HCT116 (cell line): Measurements from ENCODE around the gene ZMYND19. TPM values are rescaled to one million over a fixed set of nuclear protein-coding genes. Genes with fewer than 3 reads are reported as not detected.

Experiments used
- ATAC-seq: fragments of 200-7000 bp; cut with Tn5 transposase; 2 replicates; pipeline ENCODE4 v1.9.1; 2020; ENCODE audit warnings: mild to moderate bottlenecking, moderate library complexity
- BruUV-seq: library from RNA; stranded (reverse); fragments of 400-500 nt; replicated peaks from 2 replicates; lab custom pipeline; 2021; lab: Mats Ljungman, UMichigan
- CTCF ChIA-PET: fragments of 300-600 bp; sonication (Branson Sonifier 250); formaldehyde crosslinking; loops from one replicate; lab custom pipeline; 2021; ENCODE audit warnings: antibody characterized with exemption; lab: Charles Lee
- POLR2A ChIA-PET: fragments of 300-600, 350-600 bp; sonication (Branson Sonifier 250); formaldehyde crosslinking; loops from one replicate; lab custom pipeline; 2021; ENCODE audit warnings: antibody characterized with exemption; lab: Charles Lee
- RAD21 ChIA-PET, 2 experiments: fragments of 300-600 bp; sonication (Branson Sonifier 250); formaldehyde crosslinking; loops; one replicate each; lab custom pipeline; 2023; ENCODE audit warnings: low total read pairs in 2 of 2; ENCODE audit not compliant: uncharacterized antibody in 2 of 2, unreplicated experiment in 2 of 2, low non-redundant PET in 1 of 2; lab: Charles Lee
- DNase-seq: peaks from one replicate; pipeline ENCODE4 v3.0.0-alpha.2; 2010; ENCODE audit warnings: low read depth, low spot score
- H2AFZ ChIP-seq: fragments of 200-600 bp; shearing (Covaris generic), sonication (generic); 2 replicates; pipeline ENCODE4 v1.6.1; 2017; ENCODE audit warnings: low read depth, mixed run types, mixed read lengths, antibody characterized with exemption, low read length; ENCODE audit not compliant: poor library complexity, severe bottlenecking
- H3K27ac ChIP-seq: 2 replicates; pipeline ENCODE4 v1.5.1; 2012; ENCODE audit warnings: low read depth, low read length
- H3K27me3 ChIP-seq: fragments of 200-600 bp; sonication (generic); 2 replicates; pipeline ENCODE4 v1.6.1; 2016; ENCODE audit warnings: mixed run types, low read length, mixed read lengths; ENCODE audit not compliant: insufficient read depth
- H3K36me3 ChIP-seq, 2 experiments: fragments of 200-500 bp in 1 of 2; fragments of 200-600 bp in 1 of 2; sonication (Bioruptor generic) in 1 of 2; sonication (generic) in 1 of 2; 2 replicates each; pipeline versions ENCODE4 v1.5.1 to v1.6.1; 2014 to 2016; ENCODE audit warnings: low read length in 2 of 2, inconsistent platforms in 1 of 2, mixed read lengths in 1 of 2, mixed run types in 1 of 2; ENCODE audit not compliant: insufficient read depth in 2 of 2, control insufficient read depth in 1 of 2
- H3K4me1 ChIP-seq, 2 experiments: fragments of 200-600 bp in 1 of 2; sonication (generic) in 1 of 2; 2 replicates each; pipeline versions ENCODE4 v1.5.1 to v1.6.1; 2012 to 2017; ENCODE audit warnings: low read length in 2 of 2, inconsistent platforms in 1 of 2, mild to moderate bottlenecking in 1 of 2, mixed read lengths in 1 of 2, mixed run types in 1 of 2, moderate library complexity in 1 of 2; ENCODE audit not compliant: insufficient read depth in 2 of 2, control insufficient read depth in 1 of 2
- H3K4me2 ChIP-seq: fragments of 200-600 bp; sonication (generic); 2 replicates; pipeline ENCODE4 v1.6.1; 2017; ENCODE audit warnings: mixed run types, low read length, mixed read lengths
- H3K4me3 ChIP-seq, 2 experiments: fragments of 200-600 bp in 1 of 2; sonication (generic) in 1 of 2; replicated peaks in 1 of 2; 2 replicates each; pipeline ENCODE4 v1.5.1; 2011 to 2016; ENCODE audit warnings: low read length in 2 of 2, control low read depth in 1 of 2, low read depth in 1 of 2, mild to moderate bottlenecking in 1 of 2, mixed read lengths in 1 of 2, mixed run types in 1 of 2
- H3K79me2 ChIP-seq: fragments of 200-600 bp; sonication (generic); 2 replicates; pipeline ENCODE4 v1.6.1; 2017; ENCODE audit warnings: mild to moderate bottlenecking, mixed run types, low read length, moderate library complexity, mixed read lengths; ENCODE audit not compliant: insufficient read depth
- H3K9ac ChIP-seq: fragments of 200-600 bp; sonication (generic); 2 replicates; pipeline ENCODE4 v1.6.1; 2016; ENCODE audit warnings: low read length, mixed read lengths
- H3K9me2 ChIP-seq: fragments of 200-600 bp; sonication (generic), shearing (Covaris generic); 2 replicates; pipeline ENCODE4 v1.6.1; 2017; ENCODE audit warnings: mixed run types, mild to moderate bottlenecking, moderate library complexity; ENCODE audit not compliant: insufficient read depth
- H3K9me3 ChIP-seq, 2 experiments: fragments of 200-500 bp in 1 of 2; fragments of 200-600 bp in 1 of 2; sonication (Bioruptor generic) in 1 of 2; sonication (generic) in 1 of 2; 2 replicates each; pipeline ENCODE4 v1.6.1; 2014 to 2017; ENCODE audit warnings: low read length in 2 of 2, mixed read lengths in 2 of 2, inconsistent platforms in 1 of 2, low read depth in 1 of 2, mild to moderate bottlenecking in 1 of 2, mixed run types in 1 of 2, moderate library complexity in 1 of 2; ENCODE audit not compliant: control insufficient read depth in 1 of 2, insufficient read depth in 1 of 2
- H4K20me1 ChIP-seq: fragments of 200-600 bp; sonication (generic), shearing (Covaris generic); 2 replicates; pipeline ENCODE4 v1.6.1; 2017; ENCODE audit warnings: mixed run types, mild to moderate bottlenecking, moderate library complexity; ENCODE audit not compliant: insufficient read depth
- ATF3 ChIP-seq: IDR thresholded peaks from 2 replicates; pipeline ENCODE4 v1.6.1; 2012
- CEBPB ChIP-seq: IDR thresholded peaks from 2 replicates; pipeline ENCODE4 v1.6.1; 2012; ENCODE audit warnings: low read depth
- CTCF ChIP-seq, 3 experiments: fragments of 200-600 bp in 1 of 3; sonication (generic) in 1 of 3; IDR thresholded peaks in 2 of 3; conservative IDR thresholded peaks in 1 of 3; 2 replicates each; pipeline ENCODE4 v1.5.1; 2012 to 2017; ENCODE audit warnings: low read depth in 2 of 3, low read length in 2 of 3, antibody characterized with exemption in 1 of 3, borderline replicate concordance in 1 of 3, control low read depth in 1 of 3, mild to moderate bottlenecking in 1 of 3, mixed read lengths in 1 of 3, mixed run types in 1 of 3, moderate library complexity in 1 of 3; ENCODE audit not compliant: insufficient read depth in 1 of 3
- EGR1 ChIP-seq: IDR thresholded peaks from 2 replicates; pipeline ENCODE4 v1.6.1; 2012; ENCODE audit warnings: low read depth
- ELF1 ChIP-seq: IDR thresholded peaks from 2 replicates; pipeline ENCODE4 v1.6.1; 2012; ENCODE audit warnings: low read depth, borderline replicate concordance
- EZH2 ChIP-seq: fragments of 200-600 bp; sonication (generic); IDR thresholded peaks from 2 replicates; pipeline ENCODE4 v1.6.1; 2017; ENCODE audit warnings: antibody characterized with exemption, mixed run types
- EZH2phosphoT487 ChIP-seq: fragments of 200-600 bp; IDR thresholded peaks from 2 replicates; pipeline ENCODE4 v1.6.1; 2018; ENCODE audit warnings: antibody characterized with exemption, borderline replicate concordance
- MAX ChIP-seq: IDR thresholded peaks from 2 replicates; pipeline ENCODE4 v1.6.1; 2012
- POLR2A ChIP-seq: IDR thresholded peaks from 2 replicates; pipeline ENCODE4 v1.7.0; 2011; ENCODE audit warnings: borderline replicate concordance; ENCODE audit not compliant: insufficient read depth, insufficient read length; ENCODE audit errors: extremely low read depth
- POLR2AphosphoS5 ChIP-seq: IDR thresholded peaks from 2 replicates; pipeline ENCODE4 v1.6.1; 2011; ENCODE audit warnings: mild to moderate bottlenecking, low read depth, low read length, moderate library complexity
- RAD21 ChIP-seq: IDR thresholded peaks from 2 replicates; pipeline ENCODE4 v1.6.1; 2012; ENCODE audit warnings: low read depth, mild to moderate bottlenecking
- SIN3A ChIP-seq: IDR thresholded peaks from 2 replicates; pipeline ENCODE4 v1.6.1; 2012; ENCODE audit warnings: low read depth
- SP1 ChIP-seq: IDR thresholded peaks from 2 replicates; pipeline ENCODE4 v1.6.1; 2012; ENCODE audit warnings: low read depth
- SRF ChIP-seq: IDR thresholded peaks from 2 replicates; pipeline ENCODE4 v1.6.1; 2012; ENCODE audit warnings: low read depth
- TCF7L2 ChIP-seq: IDR thresholded peaks from 2 replicates; pipeline ENCODE4 v1.7.0; 2011; ENCODE audit warnings: borderline replicate concordance, inconsistent platforms; ENCODE audit not compliant: insufficient read depth, insufficient read length; ENCODE audit errors: extremely low read depth
- YY1 ChIP-seq: IDR thresholded peaks from 2 replicates; pipeline ENCODE4 v1.6.1; 2011; ENCODE audit warnings: low read length, low read depth, moderate library complexity, mild to moderate bottlenecking; ENCODE audit not compliant: insufficient replicate concordance; ENCODE audit errors: extremely low read depth
- ZBTB33 ChIP-seq: IDR thresholded peaks from 2 replicates; pipeline ENCODE4 v1.6.1; 2011; ENCODE audit warnings: mild to moderate bottlenecking, low read length, moderate library complexity; ENCODE audit not compliant: insufficient replicate concordance; ENCODE audit errors: extremely low read depth
- ZFX ChIP-seq: fragments of 450-650 bp; IDR thresholded peaks from 2 replicates; pipeline ENCODE4 v1.6.1; 2017
- ZNF274 ChIP-seq: fragments of 200-500 bp; sonication (Bioruptor generic); IDR thresholded peaks from 2 replicates; pipeline ENCODE4 v1.6.1; 2014; ENCODE audit warnings: mild to moderate bottlenecking, low read depth, low read length, inconsistent platforms
- intact Hi-C: fragments of 100-400 bp; cut with micrococcal nuclease; formaldehyde crosslinking; loops from 2 replicates; pipeline ENCODE4 v1.10.0; 2022
- total RNA-seq: library from RNA; stranded (reverse); gene quantifications from one replicate; pipeline ENCODE4 v1.2.1, GENCODE V29; 2021; ENCODE audit not compliant: unreplicated experiment

ZMYND19 gene
- total RNA-seq, 1 experiment from 2014 or later, result 57.4 TPM

GRCh38 chr9:137542486-137542885 is 47.8 kb downstream of the ZMYND19 start:
- H3K9me3 ChIP-seq, result peaks cover 0 to 11% of the 10 kb centered on the region in 2 experiments; a peak in 3 of 4 replicates
- intact Hi-C loops, result no loop called here
- DNase-seq (no peak), ATAC-seq (no peak)
- H3K27me3 ChIP-seq, result no peaks in the 10 kb centered on the region
- H3K4me1 ChIP-seq, result no peaks in the 10 kb centered on the region
- RAD21 ChIA-PET, result no interaction called here
- no peaks in the 10 kb centered on the region for H3K36me3 ChIP-seq
- no peak overlapping the region for H3K4me2 ChIP-seq
- H3K79me2 ChIP-seq, result no peaks in the 10 kb centered on the region
- H2AFZ ChIP-seq, result no peak overlapping the region
- no peak overlapping the region for H3K27ac ChIP-seq
- no TSS peak for BruUV-seq
- no peak overlapping the region for H3K9ac ChIP-seq
- H3K9me2 ChIP-seq, result no peaks in the 10 kb centered on the region
- POLR2A ChIA-PET, result no interaction called here
- CTCF ChIA-PET, result interaction anchor here (1.7 kb wide), 1 partner anchor 9 kb away, joined by 4 read pairs; the partner anchor contains the start of gene MRPL41
- TF ChIP-seq YY1 (no peak), ELF1 (no peak), ATF3 (no peak), EZH2phosphoT487 (no peak), TCF7L2 (no peak), EGR1 (no peak), SP1 (no peak), EZH2 (no peak), ZNF274 (no peak), POLR2AphosphoS5 (no peak), MAX (no peak), SIN3A (no peak), ZBTB33 (no peak), POLR2A (no peak), SRF (no peak), CEBPB (no peak), CTCF (IDR thresholded peaks at IDR 0.05 in 2 of 3, conservative IDR thresholded peaks at IDR 0.05 in 1 of 3; ENCODE audit: borderline replicate concordance in 1 of 3, insufficient read depth in 1 of 3, low read depth in 2 of 3, low read length in 2 of 3) (no peak), RAD21 (no peak), ZFX (no peak)
- no peaks in the 10 kb centered on the region for H4K20me1 ChIP-seq
- no peak overlapping the region for H3K4me3 ChIP-seq
